Stimulated activated CD4-positive, alpha-beta T cell treated with anti-CD3 and anti-CD28 coated beads, Interleukin-12 subunit alpha, Interleukin-12 subunit beta, amount 100 ng/mL, for 48 hours (primary cell): ENCODE data around the gene PSME3.
"Not testable (repeated sequence)": the region's sequence is repeated elsewhere in the genome, so short reads cannot be mapped to it uniquely, and the experiment has no call there.

ENCODE experiments used
- DNase-seq, 3 donors: peaks; one replicate each; pipeline ENCODE4 v3.0.0-alpha.2; 2020; ENCODE audit warnings: low read depth in 2 of 3, low spot score in 1 of 3

Gene PSME3

DNA sequence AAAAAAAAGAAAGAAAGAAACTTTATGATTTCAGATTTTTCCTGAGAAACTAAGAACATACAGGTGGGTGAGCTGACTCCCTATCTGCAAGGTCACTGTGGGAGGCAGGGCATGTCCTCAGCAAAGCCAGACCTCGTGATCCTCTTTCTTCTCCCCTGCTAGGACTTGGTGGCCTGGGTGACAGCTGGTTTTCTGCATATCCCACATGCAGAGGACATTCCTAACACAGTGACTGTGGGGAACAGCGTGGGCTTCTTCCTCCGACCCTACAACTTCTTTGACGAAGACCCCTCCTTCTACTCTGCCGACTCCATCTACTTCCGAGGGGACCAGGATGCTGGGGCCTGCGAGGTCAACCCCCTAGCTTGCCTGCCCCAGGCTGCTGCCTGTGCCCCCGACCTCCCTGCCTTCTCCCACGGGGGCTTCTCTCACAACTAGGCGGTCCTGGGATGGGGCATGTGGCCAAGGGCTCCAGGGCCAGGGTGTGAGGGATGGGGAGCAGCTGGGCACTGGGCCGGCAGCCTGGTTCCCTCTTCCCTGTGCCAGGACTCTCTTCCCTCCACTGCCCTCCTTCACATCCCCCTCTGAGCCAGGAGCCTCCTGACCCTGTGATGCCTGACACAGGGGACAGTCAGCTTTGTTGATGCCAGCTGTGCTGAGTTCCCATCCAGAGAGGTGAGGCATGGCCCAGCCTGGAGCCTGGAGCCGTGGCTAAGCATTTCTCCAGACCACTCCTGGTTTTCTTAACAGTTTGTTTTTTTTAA, 40.9 kb downstream of the PSME3 start:
- DNase-seq: not testable (repeated sequence)

DNA sequence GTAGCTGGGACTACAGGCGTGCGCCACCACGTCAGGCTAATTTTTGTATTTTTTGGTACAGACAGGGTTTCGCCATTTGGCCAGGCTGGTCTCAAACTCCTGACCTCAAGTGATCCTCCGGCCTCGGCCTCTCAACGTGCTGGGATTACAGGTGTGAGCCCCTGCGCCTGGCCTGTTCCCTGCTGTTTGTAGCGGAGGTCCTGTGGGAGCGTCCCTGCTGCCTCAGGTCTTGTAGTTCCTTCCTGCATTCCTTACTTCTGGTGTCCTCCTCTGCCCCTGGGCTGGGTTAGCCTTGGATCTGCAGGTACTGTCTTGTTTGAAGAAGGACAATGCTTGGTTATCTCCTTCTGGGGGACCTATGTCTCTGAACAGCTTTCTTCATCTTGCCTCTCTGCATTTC, 43.8 kb downstream of the PSME3 start:
- no peak for DNase-seq

DNA sequence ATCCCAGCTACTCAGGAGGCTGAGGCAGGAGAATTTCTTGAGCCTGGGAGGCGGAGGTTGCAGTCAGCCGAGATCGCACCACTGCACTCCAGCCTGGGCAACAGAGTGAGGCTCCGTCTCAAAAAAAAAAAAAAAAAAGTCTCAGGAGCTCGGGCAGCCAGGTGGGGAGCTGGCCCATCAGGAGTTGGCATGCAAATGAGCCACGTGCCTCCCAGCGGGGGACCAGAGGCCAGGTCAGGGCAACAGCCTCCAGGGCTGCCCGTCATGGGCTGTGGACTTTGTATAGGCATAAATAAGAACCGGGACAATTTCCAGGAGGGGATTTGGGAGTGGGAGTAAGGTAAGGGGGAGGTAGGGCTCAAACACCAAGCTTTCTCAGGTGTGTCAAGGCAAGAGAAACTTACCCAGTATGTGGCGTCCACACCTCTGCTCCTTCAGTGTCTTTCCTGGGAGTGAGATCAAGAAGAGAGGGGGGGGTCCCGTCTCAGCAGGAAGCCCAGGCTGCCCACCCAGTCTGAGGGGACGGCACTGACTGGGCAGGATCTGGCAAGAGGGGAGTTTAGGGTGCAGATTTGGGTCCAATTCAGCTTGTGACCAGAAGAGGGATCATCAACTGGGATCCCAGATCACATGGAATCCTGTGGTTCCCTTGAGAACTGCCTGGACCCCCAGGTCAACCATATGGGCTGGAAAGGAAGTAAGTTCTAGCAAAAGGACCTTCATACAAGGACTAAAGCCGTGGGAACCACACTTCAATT, 45.1 kb downstream of the PSME3 start:
- DNase-seq: no peak

DNA sequence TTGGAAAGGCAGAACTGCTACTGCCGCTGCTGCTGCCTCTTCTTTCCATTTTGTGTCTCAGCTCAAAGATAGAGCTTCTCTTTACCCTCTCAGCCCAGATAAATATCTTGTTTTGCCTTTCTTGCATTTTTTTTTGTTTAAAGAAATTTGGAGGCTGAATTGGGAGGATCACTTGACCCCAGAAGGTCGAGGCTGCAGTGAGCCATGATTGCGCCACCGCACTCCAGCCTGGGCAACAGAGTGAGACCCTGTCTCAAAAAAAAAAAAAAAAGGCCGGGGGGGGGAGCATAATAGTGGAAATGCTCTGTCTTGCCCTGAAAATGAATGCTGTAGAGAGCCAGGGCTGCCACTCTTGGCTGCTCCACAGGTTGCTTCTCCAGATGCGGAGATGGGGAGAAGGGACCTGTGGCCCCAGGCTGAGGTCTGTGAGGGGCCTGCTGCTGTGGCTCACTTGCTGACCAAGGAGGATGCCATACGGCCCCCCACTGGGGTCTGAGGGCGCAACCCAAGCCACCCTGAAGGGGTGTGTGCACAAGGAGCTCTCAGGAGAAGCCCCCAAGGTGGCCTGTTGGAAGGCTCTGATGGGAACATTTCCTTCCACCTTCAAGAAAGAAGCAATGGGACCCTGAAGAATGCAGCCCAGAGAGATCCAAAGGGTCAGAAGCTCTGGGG, 45.9 kb downstream of the PSME3 start:
- DNase-seq: no peak

DNA sequence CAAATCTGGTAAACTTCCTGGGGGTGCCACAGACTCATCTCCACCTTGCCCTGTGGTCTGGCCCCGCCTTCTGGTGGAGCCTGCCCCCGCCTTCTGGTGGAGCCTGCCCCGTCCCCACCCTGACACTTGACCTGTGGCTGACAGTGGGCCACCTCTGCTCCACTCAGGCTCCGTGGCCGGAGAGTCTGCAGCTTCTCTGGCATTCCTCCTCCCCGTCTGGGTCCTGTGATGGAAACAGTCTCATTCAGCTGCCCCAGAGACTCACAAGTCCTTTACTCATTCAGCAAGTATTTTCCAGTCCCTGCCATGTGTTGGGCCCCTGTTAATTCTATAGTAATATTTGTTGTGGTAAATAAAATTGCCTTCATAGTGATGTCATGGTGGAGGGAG, 46.4 kb downstream of the PSME3 start:
- no peak for DNase-seq

DNA sequence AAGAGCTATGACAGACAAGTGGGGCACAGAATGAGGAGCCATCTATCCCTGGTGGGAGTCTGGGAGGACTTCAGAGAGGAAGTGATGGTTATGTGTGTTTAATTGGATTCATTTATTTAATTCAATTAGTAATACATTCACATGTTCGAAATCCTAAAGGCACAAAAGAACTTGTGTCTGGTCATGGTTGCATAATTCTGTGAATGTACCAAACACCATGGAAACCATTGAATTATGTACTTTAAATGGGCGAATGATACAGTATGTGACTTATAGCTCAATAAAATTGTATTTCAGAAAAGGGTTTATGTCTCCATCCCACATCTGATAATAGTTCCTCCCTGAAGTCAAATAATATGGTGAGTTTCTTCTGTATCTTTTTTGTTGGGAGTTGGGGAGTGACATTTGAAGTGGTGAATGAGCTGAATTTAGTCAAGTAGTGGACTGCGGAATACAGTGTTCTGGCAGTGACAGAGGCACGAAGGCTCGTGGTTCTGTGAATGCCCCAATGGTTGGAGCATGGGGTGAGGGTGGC, 47.6 kb downstream of the PSME3 start:
- no peak for DNase-seq

DNA sequence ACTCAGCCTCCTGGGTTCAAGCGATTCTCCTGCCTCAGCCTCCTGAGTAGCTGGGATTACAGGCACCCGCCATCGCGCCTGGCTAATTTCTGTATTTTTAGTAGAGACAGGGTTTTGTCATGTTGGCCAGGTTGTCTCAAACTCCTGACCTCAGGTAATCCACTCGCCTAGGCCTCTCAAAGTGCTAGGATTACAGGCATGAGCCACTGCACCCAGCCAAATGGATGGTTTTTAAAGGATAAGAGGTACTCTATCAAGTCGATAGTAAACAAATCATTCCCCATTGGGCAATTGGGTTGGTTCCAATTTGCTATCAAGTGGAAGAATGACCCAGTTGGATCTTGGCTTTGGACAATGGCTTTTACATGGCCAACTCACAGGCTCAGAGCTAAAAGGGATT, 48.5 kb downstream of the PSME3 start:
- not testable (repeated sequence) for DNase-seq

DNA sequence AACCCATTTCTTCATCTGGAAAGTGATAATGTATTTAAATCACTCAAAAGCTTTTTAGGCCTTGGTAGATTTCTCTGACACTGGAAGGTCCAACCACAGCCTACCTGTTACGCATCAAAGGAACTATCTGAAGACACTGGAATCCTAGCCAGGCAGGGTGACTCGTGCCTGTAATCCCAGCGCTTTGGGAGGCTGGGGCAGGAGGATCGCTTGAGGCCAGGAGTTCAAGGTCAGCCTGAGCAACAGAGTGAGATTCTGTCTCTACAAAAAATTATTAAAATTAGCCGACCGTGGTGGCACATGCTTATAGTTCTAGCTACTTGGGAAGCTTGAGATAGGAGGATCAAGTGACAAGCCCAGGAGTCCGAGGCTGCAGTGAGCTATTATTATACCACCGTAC, 49.0 kb downstream of the PSME3 start:
- no peak for DNase-seq

DNA sequence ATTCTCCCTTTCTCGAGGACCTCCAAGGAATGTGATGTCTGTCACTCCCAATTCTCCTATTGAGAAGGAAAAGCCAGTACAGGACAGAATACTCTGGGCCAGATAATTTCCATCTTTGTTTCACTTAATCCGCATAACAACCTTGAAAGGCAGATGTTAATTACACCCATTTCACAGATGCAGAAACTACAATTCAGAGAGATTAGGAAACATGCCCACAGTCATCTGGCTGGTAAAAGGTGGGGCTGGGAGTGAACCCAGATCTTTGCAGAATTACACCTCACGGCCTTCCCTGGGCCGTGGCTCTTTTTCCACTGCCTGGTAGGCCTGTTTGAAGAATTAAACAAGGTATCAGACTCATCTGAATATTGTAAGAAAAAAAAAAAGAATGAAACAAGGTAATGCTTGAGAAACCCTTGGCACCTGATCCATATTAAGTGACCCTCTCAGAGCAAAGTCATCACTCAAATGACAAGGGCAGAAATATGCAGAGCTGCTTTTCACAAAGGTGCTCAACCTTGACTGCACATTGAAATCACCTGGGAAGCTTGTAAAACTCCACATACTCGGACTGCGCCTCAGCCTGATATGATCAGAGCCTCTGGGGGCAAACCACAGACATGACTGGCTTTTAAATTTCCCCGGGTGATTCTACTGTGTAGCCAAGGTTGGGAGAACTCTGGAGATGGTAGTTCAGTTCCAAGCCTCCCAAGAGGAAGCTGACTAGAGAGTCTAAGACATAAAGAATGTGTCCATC, 50.8 kb downstream of the PSME3 start:
- no peak for DNase-seq

DNA sequence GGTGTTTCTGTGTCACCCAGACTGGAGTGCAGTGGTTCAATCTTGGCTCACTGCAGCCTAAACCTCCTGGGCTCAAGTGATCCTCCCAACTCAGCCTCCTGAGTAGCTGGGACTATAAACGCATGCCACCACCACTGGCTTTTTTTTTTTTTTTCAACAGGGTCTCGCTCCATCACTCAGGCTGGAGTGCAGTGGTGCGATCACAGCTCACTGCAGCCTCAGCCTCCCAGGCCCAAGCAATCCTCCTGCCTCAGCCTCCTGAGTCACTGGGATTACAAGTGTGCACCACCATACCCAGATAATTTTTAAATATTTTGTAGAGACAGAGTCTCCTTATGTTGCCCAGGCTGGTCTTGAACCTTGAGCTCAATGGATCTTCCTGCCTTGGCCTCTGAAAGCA, 52.6 kb downstream of the PSME3 start:
- DNase-seq: not testable (repeated sequence)

DNA sequence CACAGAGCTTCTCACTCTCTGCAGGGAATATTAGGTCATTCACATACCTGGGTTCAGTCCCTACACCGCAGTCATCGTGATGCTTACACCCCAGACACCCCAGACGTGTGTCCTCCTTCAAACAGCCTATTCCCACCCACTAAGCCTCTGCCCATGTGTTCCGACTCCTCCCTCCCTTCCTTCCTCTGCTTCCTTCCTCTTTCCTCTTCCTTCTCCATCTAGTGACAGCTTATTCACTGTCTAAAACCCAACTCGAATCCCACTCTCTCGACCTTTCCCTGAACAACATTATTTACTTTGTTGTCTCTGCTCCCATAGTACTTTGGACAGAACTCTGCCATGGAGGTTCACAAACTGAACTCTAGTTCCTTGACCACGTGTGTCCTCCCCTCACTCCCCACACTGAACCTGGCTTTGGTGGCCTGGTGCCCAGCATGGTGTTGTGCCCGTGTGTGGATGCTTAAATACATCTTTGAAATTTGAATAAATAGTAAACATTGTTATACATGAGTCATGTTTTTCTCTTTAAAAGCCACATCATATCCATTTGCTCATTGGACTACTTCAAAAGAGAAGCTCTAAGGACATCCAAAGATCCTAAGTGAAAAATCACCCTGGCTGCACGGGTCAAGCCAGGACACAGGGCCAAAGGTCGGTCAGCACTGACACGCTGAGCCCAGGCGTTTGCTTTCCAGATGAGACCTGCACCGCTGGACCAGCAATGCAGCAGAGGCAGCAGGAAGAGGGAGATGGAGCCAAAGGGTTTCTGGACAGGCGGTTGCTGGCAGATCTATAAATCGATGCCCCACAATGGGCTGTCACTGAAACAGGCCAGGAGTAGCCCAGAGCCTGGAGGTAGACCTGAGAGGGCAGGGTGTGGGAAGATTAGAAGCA, 53.3 kb downstream of the PSME3 start:
- DNase-seq: no peak

DNA sequence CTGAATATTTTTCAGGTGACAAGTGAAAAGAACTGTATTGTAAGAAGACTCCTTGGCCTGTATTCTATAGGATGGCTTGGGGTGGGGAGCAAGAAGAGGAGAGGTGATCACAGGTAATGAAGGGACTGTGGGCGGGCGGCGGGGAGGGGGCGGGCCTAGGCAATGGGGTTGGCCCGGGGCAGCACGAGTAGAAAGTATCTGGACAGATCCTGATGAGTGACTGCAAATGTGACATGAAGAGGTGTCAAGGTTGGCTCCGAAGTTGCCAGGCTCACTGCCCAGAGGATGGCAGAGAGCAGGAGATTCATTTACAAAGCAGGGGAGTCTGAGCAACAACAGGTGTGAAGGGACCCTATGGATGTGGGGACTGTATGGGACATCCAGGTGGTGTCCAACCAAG, 56.6 kb downstream of the PSME3 start:
- DNase-seq: no peak

DNA sequence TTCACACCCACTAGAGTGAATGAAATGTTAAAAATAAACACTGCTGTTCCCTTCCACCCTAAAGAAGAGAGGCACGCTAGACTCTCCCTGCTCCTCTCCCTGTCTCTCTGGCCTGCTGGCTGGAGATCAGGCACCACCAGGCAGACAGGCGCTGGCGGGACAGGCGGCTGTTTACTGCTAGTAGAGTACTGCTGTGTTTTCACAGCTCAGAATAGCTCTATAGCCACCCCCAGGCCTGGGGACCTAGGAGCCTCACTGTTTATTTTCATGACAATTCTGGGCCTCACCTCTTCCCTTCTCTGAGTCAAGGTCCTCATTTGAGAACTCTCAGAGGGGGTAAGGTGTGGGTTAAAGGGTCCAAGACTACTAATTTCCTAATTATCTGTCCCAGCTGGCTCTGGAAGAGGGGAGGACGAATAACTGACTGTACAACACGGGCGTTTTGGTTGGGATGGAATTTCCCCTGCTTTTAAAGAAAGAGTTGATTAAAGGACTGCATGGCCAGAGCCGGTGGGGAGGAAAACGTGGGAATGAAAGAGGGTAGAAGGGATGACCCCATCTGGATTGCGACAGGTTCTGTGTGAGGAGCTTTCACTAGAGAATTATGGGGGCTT, 58.4 kb downstream of the PSME3 start:
- no peak for DNase-seq

DNA sequence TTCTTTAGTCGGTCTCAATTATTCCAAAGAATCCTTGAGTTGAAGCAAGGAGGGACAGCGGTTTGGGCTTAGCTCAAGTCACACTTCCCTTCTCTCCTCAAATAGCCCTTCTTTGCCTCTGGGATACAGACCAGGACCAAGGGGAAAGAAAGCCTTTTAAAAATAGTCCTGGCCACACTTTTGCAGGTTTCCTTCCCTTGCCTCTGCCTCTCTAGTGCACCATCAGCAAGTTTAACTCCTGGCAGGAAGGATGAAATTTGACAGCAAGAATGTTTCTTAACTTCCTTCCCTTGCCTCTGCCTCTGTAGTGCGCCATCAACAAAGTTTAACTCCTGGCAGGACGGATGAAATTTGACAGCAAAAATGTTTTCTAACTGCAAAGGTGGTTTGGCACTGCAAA, 60.2 kb downstream of the PSME3 start:
- DNase-seq: no peak
